Panc1 (cell line): ENCODE data around the gene PDE6B. TPM values are rescaled to one million over a fixed set of nuclear protein-coding genes. Genes with fewer than 3 reads are reported as not detected.

Experiments used
- ATAC-seq: fragments of 200-7000 bp; cut with Tn5 transposase; 2 replicates; pipeline ENCODE4 v1.9.1; 2020; ENCODE audit warnings: mild to moderate bottlenecking, moderate library complexity
- BruUV-seq: library from RNA; stranded (reverse); fragments of 400-500 nt; replicated peaks from 2 replicates; lab custom pipeline; 2021; lab: Mats Ljungman, UMichigan
- CTCF ChIA-PET: fragments of 300-600 bp; sonication (Branson Sonifier 250); formaldehyde crosslinking; loops from one replicate; lab custom pipeline; 2022; ENCODE audit warnings: antibody characterized with exemption; lab: Charles Lee
- POLR2A ChIA-PET: fragments of 300-600 bp; sonication (Branson Sonifier 250); formaldehyde crosslinking; loops from one replicate; lab custom pipeline; 2022; ENCODE audit warnings: antibody characterized with exemption; lab: Charles Lee
- DNase-seq: peaks from one replicate; pipeline ENCODE4 v3.0.0-alpha.2; 2010; ENCODE audit warnings: low read depth, low spot score
- H3K27ac ChIP-seq: 2 replicates; pipeline ENCODE4 v1.5.1; 2011; ENCODE audit warnings: mild to moderate bottlenecking, low read length, inconsistent platforms
- H3K27me3 ChIP-seq: fragments of 200-500 bp; sonication (Bioruptor generic); 2 replicates; pipeline ENCODE4 v1.6.0; 2014; ENCODE audit warnings: low read length, inconsistent platforms; ENCODE audit not compliant: control insufficient read depth, insufficient read depth
- H3K36me3 ChIP-seq: fragments of 200-500 bp; sonication (Bioruptor generic); 2 replicates; pipeline ENCODE4 v1.5.1; 2014; ENCODE audit warnings: inconsistent platforms, mild to moderate bottlenecking, low read length, moderate library complexity; ENCODE audit not compliant: control insufficient read depth, insufficient read depth
- H3K4me1 ChIP-seq: 2 replicates; pipeline ENCODE4 v1.5.1; 2011; ENCODE audit warnings: inconsistent platforms, mild to moderate bottlenecking, low read length, moderate library complexity; ENCODE audit not compliant: control insufficient read depth, insufficient read depth
- H3K4me3 ChIP-seq, 2 experiments: 2 replicates each; pipeline ENCODE4 v1.5.1; 2011 to 2012; ENCODE audit warnings: low read depth in 2 of 2, low read length in 2 of 2, mild to moderate bottlenecking in 2 of 2, inconsistent platforms in 1 of 2, moderate library complexity in 1 of 2
- H3K9me3 ChIP-seq: fragments of 200-500 bp; sonication (Bioruptor generic); 2 replicates; pipeline ENCODE4 v1.5.1; 2014; ENCODE audit warnings: low read depth, mild to moderate bottlenecking, inconsistent platforms, low read length, moderate library complexity; ENCODE audit not compliant: control insufficient read depth, insufficient read depth
- POLR2AphosphoS5 ChIP-seq: IDR thresholded peaks from 2 replicates; pipeline ENCODE4 v1.6.1; 2012; ENCODE audit warnings: mild to moderate bottlenecking, low read depth, low read length, moderate library complexity
- REST ChIP-seq, 2 experiments: IDR thresholded peaks; 2 replicates each; pipeline ENCODE4 v1.6.1; 2011 to 2012; ENCODE audit warnings: low read depth in 2 of 2, control low read depth in 1 of 2, low read length in 1 of 2, mild to moderate bottlenecking in 1 of 2, moderate library complexity in 1 of 2; ENCODE audit not compliant: insufficient read depth in 1 of 2
- SIN3A ChIP-seq: IDR thresholded peaks from 2 replicates; pipeline ENCODE4 v1.6.1; 2012; ENCODE audit warnings: low read depth, mild to moderate bottlenecking, low read length, moderate library complexity, borderline replicate concordance; ENCODE audit not compliant: insufficient read depth
- TCF7L2 ChIP-seq: IDR thresholded peaks from 2 replicates; pipeline ENCODE4 v1.6.1; 2011; ENCODE audit warnings: mild to moderate bottlenecking, low read depth, low read length, inconsistent platforms
- in situ Hi-C: cut with HindIII; loops from 2 replicates; pipeline ENCODE4 v1.10.0; 2016; ENCODE audit warnings: low sequenced_read_pairs, low pct_unique_long_range_greater_than_20kb
- intact Hi-C: fragments of 100-400 bp; cut with micrococcal nuclease; formaldehyde crosslinking; loops from one replicate; pipeline ENCODE4 v1.10.0; 2022; ENCODE audit not compliant: unreplicated experiment
- total RNA-seq: library from RNA; stranded (reverse); gene quantifications from one replicate; pipeline ENCODE4 v1.2.1, GENCODE V29; 2021; ENCODE audit not compliant: unreplicated experiment
- TF ChIP-seq, protein P1 (sequence below): fragments of 450-650 bp; IDR thresholded peaks from 2 replicates; pipeline ENCODE4 v1.5.1; 2017; ENCODE audit warnings: mild to moderate bottlenecking

Gene PDE6B
- total RNA-seq, 1 experiment from 2014 or later = 6.5 TPM

DNA sequence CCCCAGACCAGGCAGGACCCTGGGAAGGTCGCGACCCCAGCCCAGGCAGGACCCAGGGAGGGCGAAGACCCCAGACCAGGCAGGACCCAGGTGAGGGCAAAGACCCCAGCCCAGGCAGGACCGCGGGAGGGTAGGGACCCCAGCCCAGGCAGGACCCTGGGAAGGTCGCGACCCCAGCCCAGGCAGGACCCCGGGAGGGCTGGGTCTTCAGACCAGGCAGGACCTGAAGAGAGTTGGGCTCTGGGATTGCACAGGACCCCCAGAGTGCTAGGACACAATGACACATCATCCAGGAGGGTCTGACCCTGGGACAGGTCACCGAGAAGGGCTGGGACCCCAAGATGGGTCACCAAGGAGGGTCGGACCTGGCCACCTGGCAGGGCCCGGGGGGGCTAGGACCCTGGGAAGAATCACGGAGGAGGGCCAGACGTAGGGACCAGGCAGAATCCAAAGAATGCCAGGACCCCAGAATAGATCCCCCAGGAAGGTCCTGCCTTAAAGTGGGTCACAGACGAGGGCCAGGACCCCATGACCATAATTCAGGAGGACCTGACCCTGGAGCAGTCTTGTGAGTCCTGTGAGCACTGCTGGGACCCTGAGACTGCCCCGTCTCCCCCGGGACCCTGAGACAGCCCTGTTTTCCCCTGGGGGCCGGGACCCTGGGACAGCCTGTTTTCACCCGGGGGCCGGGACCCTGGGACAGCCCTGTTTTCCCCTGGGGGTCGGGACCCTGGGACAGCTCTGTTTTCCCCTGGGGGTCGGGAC is 81.6 kb downstream of the PDE6B start:
- peaks cover 4% of the 10 kb centered on the region; the same call in 1 of the 2 replicates for H3K36me3 ChIP-seq
- POLR2A ChIA-PET = no interaction called here
- no peaks in the 10 kb centered on the region for H3K27me3 ChIP-seq
- TF ChIP-seq POLR2AphosphoS5 (no peak), TCF7L2 (no peak), SIN3A (no peak)
- TF ChIP-seq, protein P1, sequence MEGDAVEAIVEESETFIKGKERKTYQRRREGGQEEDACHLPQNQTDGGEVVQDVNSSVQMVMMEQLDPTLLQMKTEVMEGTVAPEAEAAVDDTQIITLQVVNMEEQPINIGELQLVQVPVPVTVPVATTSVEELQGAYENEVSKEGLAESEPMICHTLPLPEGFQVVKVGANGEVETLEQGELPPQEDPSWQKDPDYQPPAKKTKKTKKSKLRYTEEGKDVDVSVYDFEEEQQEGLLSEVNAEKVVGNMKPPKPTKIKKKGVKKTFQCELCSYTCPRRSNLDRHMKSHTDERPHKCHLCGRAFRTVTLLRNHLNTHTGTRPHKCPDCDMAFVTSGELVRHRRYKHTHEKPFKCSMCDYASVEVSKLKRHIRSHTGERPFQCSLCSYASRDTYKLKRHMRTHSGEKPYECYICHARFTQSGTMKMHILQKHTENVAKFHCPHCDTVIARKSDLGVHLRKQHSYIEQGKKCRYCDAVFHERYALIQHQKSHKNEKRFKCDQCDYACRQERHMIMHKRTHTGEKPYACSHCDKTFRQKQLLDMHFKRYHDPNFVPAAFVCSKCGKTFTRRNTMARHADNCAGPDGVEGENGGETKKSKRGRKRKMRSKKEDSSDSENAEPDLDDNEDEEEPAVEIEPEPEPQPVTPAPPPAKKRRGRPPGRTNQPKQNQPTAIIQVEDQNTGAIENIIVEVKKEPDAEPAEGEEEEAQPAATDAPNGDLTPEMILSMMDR = no peak
- CTCF ChIA-PET = no interaction called here
- in situ Hi-C loops = no loop called here
- DNase-seq (no peak), ATAC-seq (no peak)
- no TSS peak for BruUV-seq
- H3K4me3 ChIP-seq = peak overlapping the region; percentile 81 to 84
- intact Hi-C loops = no loop called here
- H3K4me1 ChIP-seq = peaks cover 4% of the 10 kb centered on the region; the same call in 1 of the 2 replicates
- peak overlapping the region; percentile 34; the same call in 1 of the 2 replicates for H3K27ac ChIP-seq
- H3K9me3 ChIP-seq = no peaks in the 10 kb centered on the region

DNA sequence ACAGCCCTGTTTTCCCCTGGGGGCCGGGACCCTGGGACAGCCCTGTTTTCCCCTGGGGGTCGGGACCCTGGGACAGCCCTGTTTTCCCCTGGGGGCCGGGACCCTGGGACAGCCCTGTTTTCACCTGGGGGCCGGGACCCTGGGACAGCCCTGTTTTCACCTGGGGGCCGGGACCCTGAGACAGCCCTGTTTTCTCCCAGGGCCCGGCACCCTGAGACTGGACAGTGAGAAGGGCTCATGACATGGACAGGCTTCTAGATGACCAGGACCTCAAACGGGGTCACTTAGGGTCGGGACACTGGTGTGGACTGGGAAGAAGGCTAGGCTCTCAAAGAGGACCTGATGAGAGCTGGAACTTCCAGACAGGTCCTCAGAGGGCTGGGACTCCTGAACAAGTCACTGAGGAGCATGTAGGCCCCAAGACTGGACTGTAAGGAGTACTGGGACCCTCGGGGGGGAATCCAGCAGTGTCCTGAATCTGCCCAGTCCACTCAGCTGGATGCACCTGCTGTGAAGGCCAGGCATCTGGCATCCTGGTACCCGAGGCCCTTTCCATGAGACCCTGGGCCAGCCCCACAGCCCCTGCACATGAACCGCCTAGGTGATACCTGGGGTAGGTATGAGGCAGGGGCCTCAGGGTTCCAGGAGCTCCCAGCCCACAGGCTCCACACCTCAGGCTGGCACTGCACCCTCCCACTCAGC is 82.7 kb downstream of the PDE6B start:
- in situ Hi-C loops = no loop called here
- no peaks in the 10 kb centered on the region for H3K27me3 ChIP-seq
- TF ChIP-seq REST (IDR thresholded peaks at IDR 0.05; ENCODE audit: insufficient read depth in 1 of 2, low read depth in 2 of 2, low read length in 1 of 2) = no peak
- TF ChIP-seq, protein P1 = no peak
- no peak for TF ChIP-seq TCF7L2
- no peak for TF ChIP-seq SIN3A
- no peak for TF ChIP-seq POLR2AphosphoS5
- POLR2A ChIA-PET = no interaction called here
- no peaks in the 10 kb centered on the region for H3K9me3 ChIP-seq
- intact Hi-C loops = no loop called here
- H3K27ac ChIP-seq = no peak overlapping the region
- CTCF ChIA-PET = no interaction called here
- no TSS peak for BruUV-seq
- peaks cover 4% of the 10 kb centered on the region; the same call in 1 of the 2 replicates for H3K36me3 ChIP-seq
- H3K4me3 ChIP-seq = no peak overlapping the region
- no peak for ATAC-seq
- H3K4me1 ChIP-seq = peaks cover 4% of the 10 kb centered on the region; the same call in 1 of the 2 replicates
- DNase-seq = no peak
